Measurements from ENCODE around the gene ST6GAL1.

The ST6GAL1 gene

GRCh38 chr3:187112934-187113793 is 182.8 kb downstream of the ST6GAL1 start:
- TF ChIP-seq GATA3 (IDR thresholded peaks at IDR 0.05; ENCODE audit: low read depth, low read length): no peak
- no peak for TF ChIP-seq GATA2 (IDR thresholded peaks at IDR 0.05; ENCODE audit: low read depth, low read length)

- TF ChIP-seq GATA3 (IDR thresholded peaks at IDR 0.05; ENCODE audit: low read depth, low read length): no peak
- TF ChIP-seq GATA2 (IDR thresholded peaks at IDR 0.05; ENCODE audit: low read depth, low read length): no peak
Measured at GRCh38 chr3:187114511-187114910, 184.2 kb downstream of the ST6GAL1 start.

GRCh38 chr3:187120326-187120725 is 190.0 kb downstream of the ST6GAL1 start:
- TF ChIP-seq GATA2 (IDR thresholded peaks at IDR 0.05; ENCODE audit: low read depth, low read length) (no peak), GATA3 (IDR thresholded peaks at IDR 0.05; ENCODE audit: low read depth, low read length) (no peak)

- TF ChIP-seq GATA3 (IDR thresholded peaks at IDR 0.05; ENCODE audit: low read depth, low read length) (no peak), GATA2 (IDR thresholded peaks at IDR 0.05; ENCODE audit: low read depth, low read length) (no peak)
Measured at GRCh38 chr3:187122261-187122660, 191.9 kb downstream of the ST6GAL1 start.

GRCh38 chr3:187125319-187126031 is 195.1 kb downstream of the ST6GAL1 start:
- TF ChIP-seq GATA3 (IDR thresholded peaks at IDR 0.05; ENCODE audit: low read depth, low read length) (no peak), GATA2 (IDR thresholded peaks at IDR 0.05; ENCODE audit: low read depth, low read length) (no peak)
